ENCODE results near the gene USP12. TPM values are rescaled to one million over a fixed set of nuclear protein-coding genes. Genes with fewer than 3 reads are reported as not detected.

The USP12 gene
- total and polyA plus RNA-seq, 5 donors: 5.4 to 19.3 (median 17.8) TPM

- 1% methylated on average over 56 of the region's 56 CpGs for WGBS
- no peaks in the 10 kb centered on the region for H3K27me3 ChIP-seq (ENCODE audit: control insufficient read depth, insufficient read depth)
- DNase-seq: peak; percentile 39 to 76 (median 73)
- peaks cover 6% of the 10 kb centered on the region for H3K4me1 ChIP-seq (ENCODE audit: control insufficient read depth, insufficient read depth, low read length)
- H3K27ac ChIP-seq (ENCODE audit: low read length): peak overlapping the region; percentile 79
- H3K9me3 ChIP-seq (ENCODE audit: control insufficient read depth, low read length): no peaks in the 10 kb centered on the region
- peak overlapping the region; percentile 93 for H3K4me3 ChIP-seq (ENCODE audit: low read length)
- peak in 1 of 2 donors; percentile 5 for ATAC-seq
- intact Hi-C loops (cut with DNase I): loop anchor here in 2 of 4 donors (5.0 to 10.0 kb wide), 3 partner anchors 74 to 186 kb away; partner anchors contain the start of gene RPL21 (in 1 of the 2)
These were observed 931 bp downstream of the USP12 start for GRCh38 chr13:27170516-27171243.

- DNase-seq (no peak), ATAC-seq (no peak)
- Histone ChIP-seq H3K9me3 (ENCODE audit: control insufficient read depth, low read length) (no peaks in the 10 kb centered on the region), H3K4me3 (ENCODE audit: low read length) (peak overlapping the region; percentile 93), H3K27me3 (ENCODE audit: control insufficient read depth, insufficient read depth) (no peaks in the 10 kb centered on the region), H3K27ac (ENCODE audit: low read length) (no peak overlapping the region), H3K4me1 (ENCODE audit: control insufficient read depth, insufficient read depth, low read length) (peaks cover 6% of the 10 kb centered on the region)
- intact Hi-C loops (cut with DNase I): loop anchor here in 2 of 4 donors (5.0 to 10.0 kb wide), 3 partner anchors 75 to 185 kb away; partner anchors contain the start of gene RPL21 (in 1 of the 2)
- WGBS: 33% methylated on average over 4 of the region's 4 CpGs
These were observed 1.4 kb downstream of the USP12 start for GRCh38 chr13:27170221-27170515.

- intact Hi-C loops (cut with DNase I): no loop called here
- DNase-seq (no peak), ATAC-seq (no peak)
- peaks cover 6% of the 10 kb centered on the region for H3K4me1 ChIP-seq (ENCODE audit: control insufficient read depth, insufficient read depth, low read length)
- H3K27ac ChIP-seq (ENCODE audit: low read length): no peak overlapping the region
- 52% methylated on average over 8 of the region's 8 CpGs for WGBS
- no peak overlapping the region for H3K4me3 ChIP-seq (ENCODE audit: low read length)
- no peaks in the 10 kb centered on the region for H3K27me3 ChIP-seq (ENCODE audit: control insufficient read depth, insufficient read depth)
- no peaks in the 10 kb centered on the region for H3K9me3 ChIP-seq (ENCODE audit: control insufficient read depth, low read length)
These were observed 2.5 kb downstream of the USP12 start for GRCh38 chr13:27168906-27169657.

GRCh38 chr13:27168086-27168485 is 3.5 kb downstream of the USP12 start:
- Histone ChIP-seq H3K4me1 (ENCODE audit: control insufficient read depth, insufficient read depth, low read length) (peaks cover 6% of the 10 kb centered on the region), H3K4me3 (ENCODE audit: low read length) (no peak overlapping the region), H3K9me3 (ENCODE audit: control insufficient read depth, low read length) (no peaks in the 10 kb centered on the region), H3K27me3 (ENCODE audit: control insufficient read depth, insufficient read depth) (no peaks in the 10 kb centered on the region), H3K27ac (ENCODE audit: low read length) (no peak overlapping the region)
- 55% methylated on average over 6 of the region's 6 CpGs for WGBS
- DNase-seq (peak in 1 of 3 donors; percentile 62), ATAC-seq (no peak)
- intact Hi-C loops (cut with DNase I): no loop called here

- DNase-seq: no peak
- Histone ChIP-seq H3K4me3 (ENCODE audit: low read length) (no peak overlapping the region), H3K4me1 (ENCODE audit: control insufficient read depth, insufficient read depth, low read length) (peaks cover 6% of the 10 kb centered on the region), H3K27ac (ENCODE audit: low read length) (no peak overlapping the region), H3K27me3 (ENCODE audit: control insufficient read depth, insufficient read depth) (no peaks in the 10 kb centered on the region), H3K9me3 (ENCODE audit: control insufficient read depth, low read length) (no peaks in the 10 kb centered on the region)
- no peak for ATAC-seq
- WGBS: 87% methylated on average over 1 of the region's 1 CpG
- intact Hi-C loops (cut with DNase I): no loop called here
These were observed 5.3 kb downstream of the USP12 start for GRCh38 chr13:27166313-27166712.

- ATAC-seq (no peak), DNase-seq (no peak)
- no peaks in the 10 kb centered on the region for H3K4me1 ChIP-seq (ENCODE audit: control insufficient read depth, insufficient read depth, low read length)
- no peaks in the 10 kb centered on the region for H3K9me3 ChIP-seq (ENCODE audit: control insufficient read depth, low read length)
- 71% methylated on average over 5 of the region's 5 CpGs for WGBS
- no peak overlapping the region for H3K4me3 ChIP-seq (ENCODE audit: low read length)
- no peaks in the 10 kb centered on the region for H3K27me3 ChIP-seq (ENCODE audit: control insufficient read depth, insufficient read depth)
- intact Hi-C loops (cut with DNase I): no loop called here
- H3K27ac ChIP-seq (ENCODE audit: low read length): no peak overlapping the region
These were observed 9.6 kb downstream of the USP12 start for GRCh38 chr13:27161980-27162379.

GRCh38 chr13:27161423-27161822 is 10.2 kb downstream of the USP12 start:
- Histone ChIP-seq H3K4me3 (ENCODE audit: low read length) (no peak overlapping the region), H3K27ac (ENCODE audit: low read length) (no peak overlapping the region), H3K27me3 (ENCODE audit: control insufficient read depth, insufficient read depth) (no peaks in the 10 kb centered on the region), H3K9me3 (ENCODE audit: control insufficient read depth, low read length) (no peaks in the 10 kb centered on the region), H3K4me1 (ENCODE audit: control insufficient read depth, insufficient read depth, low read length) (no peaks in the 10 kb centered on the region)
- WGBS: 81% methylated on average over 2 of the region's 2 CpGs
- intact Hi-C loops (cut with DNase I): no loop called here
- ATAC-seq (no peak), DNase-seq (no peak)

GRCh38 chr13:27160657-27161295 is 10.8 kb downstream of the USP12 start:
- H3K27me3 ChIP-seq (ENCODE audit: control insufficient read depth, insufficient read depth): no peaks in the 10 kb centered on the region
- intact Hi-C loops (cut with DNase I): no loop called here
- H3K27ac ChIP-seq (ENCODE audit: low read length): no peak overlapping the region
- ATAC-seq: no peak
- WGBS: 94% methylated on average over 9 of the region's 9 CpGs
- no peaks in the 10 kb centered on the region for H3K9me3 ChIP-seq (ENCODE audit: control insufficient read depth, low read length)
- no peak for DNase-seq
- no peaks in the 10 kb centered on the region for H3K4me1 ChIP-seq (ENCODE audit: control insufficient read depth, insufficient read depth, low read length)
- H3K4me3 ChIP-seq (ENCODE audit: low read length): no peak overlapping the region

GRCh38 chr13:27159806-27160563 is 11.6 kb downstream of the USP12 start:
- intact Hi-C loops (cut with DNase I): no loop called here
- no peak for ATAC-seq
- Histone ChIP-seq H3K4me3 (ENCODE audit: low read length) (no peak overlapping the region), H3K4me1 (ENCODE audit: control insufficient read depth, insufficient read depth, low read length) (no peaks in the 10 kb centered on the region), H3K27ac (ENCODE audit: low read length) (no peak overlapping the region), H3K27me3 (ENCODE audit: control insufficient read depth, insufficient read depth) (no peaks in the 10 kb centered on the region), H3K9me3 (ENCODE audit: control insufficient read depth, low read length) (no peaks in the 10 kb centered on the region)
- 83% methylated on average over 5 of the region's 5 CpGs for WGBS
- no peak for DNase-seq

- Histone ChIP-seq H3K27me3 (ENCODE audit: control insufficient read depth, insufficient read depth) (no peaks in the 10 kb centered on the region), H3K27ac (ENCODE audit: low read length) (no peak overlapping the region), H3K4me1 (ENCODE audit: control insufficient read depth, insufficient read depth, low read length) (no peaks in the 10 kb centered on the region), H3K4me3 (ENCODE audit: low read length) (no peak overlapping the region), H3K9me3 (ENCODE audit: control insufficient read depth, low read length) (no peaks in the 10 kb centered on the region)
- DNase-seq: no peak
- WGBS: 96% methylated on average over 5 of the region's 5 CpGs
- ATAC-seq: no peak
- intact Hi-C loops (cut with DNase I): no loop called here
These were observed 13.3 kb downstream of the USP12 start for GRCh38 chr13:27158335-27158734.
